SHP77 (cell line): ENCODE results near the gene ROPN1L.
"Not testable (repeated sequence)": the region's sequence is repeated elsewhere in the genome, so short reads cannot be mapped to it uniquely, and the experiment has no call there.

Experiments used
- DNase-seq, 2 experiments: peaks; one replicate each; lab custom pipeline; 2025; lab: John Stamatoyannopoulos, UW

The ROPN1L gene

GRCh38 chr5:10441083-10441991 is at the start of gene ROPN1L:
TSS of gene ROPN1L (plus strand) at chr5:10441879. CDS start at chr5:10442168, 289 bp downstream.
- DNase-seq = peak; percentile 89 to 96

GRCh38 chr5:10392567-10393328 is 48.9 kb upstream of the ROPN1L start:
- DNase-seq = not testable (repeated sequence)

DNA sequence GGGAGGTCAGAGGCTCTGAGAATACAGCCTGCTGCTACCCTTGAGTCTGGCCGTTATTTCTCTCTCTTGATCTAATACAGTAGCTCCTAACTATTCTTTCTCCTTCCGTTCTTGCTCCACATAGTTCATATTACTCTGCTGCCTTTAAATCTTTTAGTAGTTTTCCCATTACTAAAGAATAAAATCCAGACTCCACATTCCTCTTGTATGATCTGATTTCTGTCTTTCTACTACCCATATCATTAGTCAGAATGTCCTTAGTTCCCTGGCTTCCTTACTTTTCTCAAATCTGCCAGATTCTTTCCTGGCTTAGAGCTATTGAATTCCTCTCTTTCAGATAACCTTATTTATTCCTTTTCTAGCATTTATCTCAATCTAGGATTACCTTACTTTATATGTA is 48.2 kb upstream of the ROPN1L start:
- DNase-seq = no peak

GRCh38 chr5:10396552-10396951 is 45.1 kb upstream of the ROPN1L start:
- DNase-seq = no peak

DNA sequence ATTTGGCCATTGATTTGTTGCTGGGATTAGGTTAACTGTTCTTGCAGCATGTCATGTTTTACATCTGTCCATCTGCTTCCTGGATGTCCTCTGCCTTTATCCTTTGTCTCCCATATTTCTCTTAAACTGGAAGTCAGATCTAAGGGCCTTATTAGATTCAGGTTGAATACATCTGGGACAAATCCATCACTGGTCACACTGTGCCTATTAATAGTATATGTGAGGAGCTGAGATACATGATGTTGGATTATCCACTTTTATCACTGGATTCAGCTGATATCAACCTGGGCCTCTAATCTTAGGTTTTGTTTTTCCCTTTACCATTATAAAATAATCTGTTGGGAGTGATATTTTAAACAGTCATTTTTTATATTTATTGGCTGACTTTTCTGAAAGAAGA is 41.8 kb upstream of the ROPN1L start:
- DNase-seq = no peak

- DNase-seq = no peak
Measured at GRCh38 chr5:10400411-10400810, 41.3 kb upstream of the ROPN1L start.

DNA sequence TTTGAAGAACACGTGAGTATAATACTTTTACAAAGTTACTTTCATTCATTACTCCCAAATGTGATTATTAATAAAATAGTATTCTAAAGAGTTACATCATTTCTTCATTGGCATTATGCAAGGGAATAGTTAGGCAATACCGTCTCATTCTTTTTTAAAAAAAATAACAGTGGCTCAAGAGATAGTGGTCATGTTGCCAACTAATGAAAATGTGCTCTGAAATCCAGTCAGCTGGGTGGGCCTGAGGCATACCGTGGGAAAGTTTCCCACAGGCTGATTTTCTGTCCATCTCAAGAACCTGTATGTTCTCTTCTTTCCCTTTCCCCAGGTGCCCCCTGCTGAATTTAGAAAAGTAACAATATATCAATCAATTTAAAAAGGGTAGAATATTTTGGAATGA is 40.8 kb upstream of the ROPN1L start:
- no peak for DNase-seq

DNA sequence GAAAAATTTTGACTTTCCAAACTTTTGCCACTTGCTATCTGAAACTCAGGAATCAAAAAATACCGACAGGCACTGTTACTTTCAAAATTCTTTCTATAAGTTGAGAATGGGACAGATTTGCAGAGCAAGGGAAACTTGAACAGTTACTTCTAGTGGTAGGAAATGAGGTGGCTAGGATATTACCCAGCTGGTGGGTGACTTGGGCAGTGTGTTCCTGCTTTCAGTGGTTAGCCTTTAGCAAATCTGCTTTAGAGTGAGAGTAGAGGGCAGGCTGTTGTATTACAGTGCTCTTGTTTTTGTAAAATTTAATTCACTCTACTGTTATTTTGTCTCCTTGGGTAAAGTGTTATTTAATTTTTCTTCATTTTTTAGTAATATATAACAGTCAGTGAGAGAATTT is 40.2 kb upstream of the ROPN1L start:
- no peak for DNase-seq

DNA sequence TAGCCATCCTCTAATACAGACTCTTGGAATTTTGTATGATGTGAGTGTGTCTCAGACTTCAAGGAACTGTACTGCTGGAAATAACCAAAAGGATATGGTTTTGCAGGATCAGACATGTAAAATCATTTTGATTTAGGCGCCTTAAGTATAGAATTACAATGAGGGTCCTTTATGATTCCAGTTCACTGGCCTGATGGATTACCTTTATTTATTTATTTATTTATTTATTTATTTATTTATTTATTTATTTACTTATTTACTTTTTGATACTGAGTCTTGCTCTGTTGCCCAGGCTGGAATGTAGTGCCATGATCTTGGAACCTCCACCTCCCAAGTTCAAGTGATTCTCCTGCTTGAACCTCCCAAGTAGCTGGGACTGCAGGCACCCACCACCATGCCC is 37.9 kb upstream of the ROPN1L start:
- no peak for DNase-seq

DNA sequence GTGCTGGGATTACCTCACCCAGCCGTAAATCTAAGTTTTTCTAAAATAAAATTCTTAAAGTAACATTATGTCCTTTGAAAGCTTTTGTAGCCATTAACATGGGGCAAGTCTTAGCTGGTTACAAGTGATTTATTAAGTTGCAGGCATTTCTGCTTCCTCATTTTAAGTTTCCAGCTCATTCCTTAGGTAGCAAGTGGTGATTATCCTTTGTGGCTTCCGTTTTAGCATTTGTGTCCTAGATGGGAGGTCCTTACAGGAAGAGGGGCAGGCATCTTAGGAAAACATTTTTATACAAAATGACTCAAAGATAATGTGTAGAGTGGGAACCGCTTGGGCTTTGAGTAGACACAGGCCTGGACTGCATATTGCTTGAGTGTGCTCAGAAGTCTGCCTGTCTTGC is 35.0 kb upstream of the ROPN1L start:
- no peak for DNase-seq

DNA sequence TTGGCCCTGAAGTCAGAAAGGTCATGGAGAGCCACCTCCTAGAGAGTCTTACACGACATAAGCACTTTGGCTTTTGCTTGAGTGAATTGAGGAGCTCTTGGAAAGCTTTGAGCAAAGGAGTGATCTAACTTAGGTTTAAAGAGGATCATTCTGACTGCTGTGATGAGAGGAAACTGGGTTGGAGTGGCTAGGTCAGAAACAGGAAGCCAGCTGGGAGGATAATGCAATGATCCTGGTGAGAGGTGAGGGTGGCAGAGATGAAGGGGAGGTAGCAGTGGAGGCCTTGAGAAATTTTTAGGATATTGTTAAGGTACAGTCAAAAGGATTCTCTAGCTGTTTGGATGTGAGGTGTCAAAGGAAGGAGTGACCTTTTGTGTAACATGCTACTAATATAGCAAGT is 32.2 kb upstream of the ROPN1L start:
- DNase-seq = no peak

- no peak for DNase-seq
Measured at GRCh38 chr5:10410662-10411061, 31.0 kb upstream of the ROPN1L start.

DNA sequence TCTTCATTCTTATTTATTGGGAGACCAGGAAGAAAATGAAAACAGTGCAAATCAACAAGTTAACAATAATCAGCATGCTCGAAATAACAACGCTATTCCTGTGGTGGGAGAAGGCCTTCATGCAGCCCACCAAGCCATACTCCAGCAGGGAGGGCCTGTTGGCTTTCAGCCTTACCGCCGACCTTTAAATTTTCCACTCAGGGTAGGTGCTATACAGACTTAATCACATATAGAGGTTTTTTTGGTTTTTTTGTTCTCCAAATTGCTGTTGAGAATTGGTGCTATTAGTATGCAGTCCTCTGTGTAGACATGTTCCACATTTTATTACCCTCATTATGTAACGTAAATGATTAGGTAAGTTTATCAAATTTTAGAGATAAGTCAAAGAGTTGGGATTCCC is 30.3 kb upstream of the ROPN1L start:
- no peak for DNase-seq

DNA sequence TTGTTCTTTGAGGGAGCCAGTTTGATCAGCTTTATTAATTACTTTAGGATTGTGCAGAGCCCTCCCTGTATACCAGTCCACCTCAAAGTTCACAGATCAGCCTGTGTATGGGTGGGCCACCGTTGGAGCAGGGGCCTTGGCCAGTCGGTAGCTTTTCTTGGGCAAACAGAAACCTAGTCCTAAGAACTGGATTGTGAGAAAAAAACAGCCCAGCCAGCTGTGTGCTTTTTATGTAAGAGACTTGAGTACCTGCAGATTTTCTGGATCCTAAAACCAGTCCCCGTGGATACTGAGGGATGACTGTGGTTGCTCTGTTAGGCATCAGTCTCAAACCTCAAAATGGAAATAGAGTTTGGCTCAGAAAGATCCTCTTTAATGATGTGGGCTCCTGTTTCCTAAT is 24.8 kb upstream of the ROPN1L start:
- DNase-seq = no peak

DNA sequence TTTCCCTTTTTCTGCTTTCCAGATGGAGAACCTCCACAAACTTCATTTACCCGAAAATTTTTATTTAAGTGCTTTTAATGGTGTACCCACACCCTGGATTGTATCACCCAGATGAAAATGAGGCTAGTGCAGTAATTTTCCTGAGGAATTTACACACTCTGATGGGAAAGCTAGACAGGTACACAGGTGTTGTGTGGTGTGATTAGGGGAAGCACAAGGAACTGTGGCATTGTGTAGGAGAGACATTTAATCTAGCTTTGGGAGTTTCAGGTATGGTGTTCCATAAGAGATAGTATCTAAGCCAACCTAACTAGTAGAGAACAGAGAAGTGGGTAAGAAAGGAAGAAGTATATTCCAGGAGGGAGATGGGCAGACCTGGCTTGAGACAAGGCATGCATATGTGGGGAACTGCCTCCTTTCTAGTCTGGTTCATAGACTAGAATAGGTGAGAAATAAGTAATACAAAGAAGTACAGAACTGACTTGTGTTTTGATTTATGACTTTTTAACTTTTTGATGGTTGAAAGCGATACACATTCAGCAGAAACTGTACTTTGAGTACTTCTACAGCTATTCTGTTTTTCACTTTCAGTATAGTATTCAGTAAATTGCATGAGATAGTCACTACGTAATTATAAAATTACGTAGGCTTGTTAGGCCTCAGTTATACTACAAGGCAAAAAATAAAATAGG is 22.9 kb upstream of the ROPN1L start:
- DNase-seq = no peak

GRCh38 chr5:10420468-10420867 is 21.2 kb upstream of the ROPN1L start:
- DNase-seq = no peak

DNA sequence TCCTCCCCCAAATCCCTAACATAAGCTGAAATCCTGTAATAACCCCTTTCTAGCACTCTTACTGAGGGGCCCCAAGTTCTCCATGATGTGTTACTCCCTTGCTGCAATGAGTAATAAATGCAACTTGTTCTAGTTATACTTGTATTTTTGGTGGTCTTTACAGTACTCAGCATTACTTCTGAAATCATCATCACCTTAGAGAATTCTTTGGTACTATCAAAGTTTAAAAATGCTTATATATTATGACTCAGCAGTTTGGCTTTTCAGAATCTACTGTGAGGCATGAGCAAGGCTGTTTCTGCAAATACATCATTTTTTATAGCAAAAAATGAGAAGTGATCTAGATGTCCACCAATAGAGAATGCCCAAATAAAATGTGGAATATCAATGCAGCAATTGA is 20.7 kb upstream of the ROPN1L start:
- DNase-seq = no peak

GRCh38 chr5:10421896-10422691 is 19.6 kb upstream of the ROPN1L start:
- no peak for DNase-seq

- DNase-seq = no peak
Measured at GRCh38 chr5:10423022-10423421, 18.7 kb upstream of the ROPN1L start.

DNA sequence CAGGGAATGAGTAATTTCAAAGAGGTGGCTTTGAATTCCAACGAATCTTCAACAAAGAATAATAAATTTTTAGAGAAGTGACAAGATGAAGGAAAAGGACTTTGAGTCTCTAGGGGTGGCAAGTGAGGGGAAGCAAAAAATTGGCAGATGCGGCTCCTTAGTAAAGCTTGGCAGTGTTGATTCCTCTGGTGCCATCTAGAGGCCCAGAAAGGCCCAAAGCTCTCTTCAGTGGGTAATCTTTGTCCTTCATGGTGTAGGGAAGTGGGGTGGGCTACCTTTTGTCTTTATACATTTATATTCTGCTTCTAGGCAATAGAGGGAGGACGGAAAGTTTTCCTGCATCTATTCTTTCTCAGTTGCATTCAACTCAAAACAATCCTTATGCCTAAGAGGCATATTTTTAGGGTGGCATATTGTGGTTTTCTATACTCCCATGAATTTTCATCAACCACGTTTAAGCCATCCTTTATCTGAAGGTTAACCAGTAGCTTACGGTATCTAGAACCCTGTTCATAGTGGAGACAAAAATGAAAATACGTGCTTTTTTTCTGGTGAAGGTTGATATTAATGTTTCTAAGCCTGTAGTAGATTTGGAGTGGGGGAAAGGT is 17.5 kb upstream of the ROPN1L start:
- peak; percentile 24 to 50 for DNase-seq

DNA sequence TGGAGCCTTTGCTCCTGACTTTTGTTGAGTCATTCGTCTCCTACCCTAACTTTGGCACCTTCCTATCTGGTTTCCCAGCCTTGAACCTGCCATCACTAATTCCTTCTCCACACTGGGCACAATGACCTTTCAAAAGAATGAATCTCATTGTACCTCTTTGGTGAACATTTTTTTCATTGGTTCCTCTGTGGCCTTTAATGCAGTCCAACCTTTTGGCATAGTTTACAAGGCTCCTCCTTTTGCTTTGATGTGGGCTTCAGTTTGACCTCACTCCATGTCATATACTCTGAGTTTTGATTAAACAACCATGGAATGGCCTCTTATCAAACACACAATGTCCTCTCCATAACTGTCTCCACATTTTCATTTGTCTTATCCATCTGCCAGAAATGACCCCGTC is 14.5 kb upstream of the ROPN1L start:
- DNase-seq = no peak
